Measurements from ENCODE around the gene EPB42.

The EPB42 gene

DNA sequence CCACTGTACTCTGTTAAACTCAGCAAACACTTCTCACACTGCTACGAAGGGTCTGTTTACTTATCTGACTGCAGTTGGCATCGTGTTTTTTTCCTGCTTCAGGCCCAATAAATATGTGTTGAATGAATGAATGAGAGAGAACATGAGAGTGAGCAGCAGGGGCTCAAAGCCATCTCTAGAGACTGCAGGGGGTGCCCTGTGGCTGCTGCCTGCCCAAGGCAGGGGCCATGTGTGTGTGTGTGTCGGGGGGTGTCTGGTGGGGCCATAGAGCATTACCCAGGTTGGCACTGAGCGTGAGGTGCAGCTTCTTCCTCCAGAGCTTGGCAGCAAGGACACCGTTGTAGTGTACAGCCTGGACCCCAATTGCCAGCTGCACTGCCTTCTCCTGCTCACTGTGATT, 14.8 kb downstream of the EPB42 start (continued):
- TF ChIP-seq, protein P1, sequence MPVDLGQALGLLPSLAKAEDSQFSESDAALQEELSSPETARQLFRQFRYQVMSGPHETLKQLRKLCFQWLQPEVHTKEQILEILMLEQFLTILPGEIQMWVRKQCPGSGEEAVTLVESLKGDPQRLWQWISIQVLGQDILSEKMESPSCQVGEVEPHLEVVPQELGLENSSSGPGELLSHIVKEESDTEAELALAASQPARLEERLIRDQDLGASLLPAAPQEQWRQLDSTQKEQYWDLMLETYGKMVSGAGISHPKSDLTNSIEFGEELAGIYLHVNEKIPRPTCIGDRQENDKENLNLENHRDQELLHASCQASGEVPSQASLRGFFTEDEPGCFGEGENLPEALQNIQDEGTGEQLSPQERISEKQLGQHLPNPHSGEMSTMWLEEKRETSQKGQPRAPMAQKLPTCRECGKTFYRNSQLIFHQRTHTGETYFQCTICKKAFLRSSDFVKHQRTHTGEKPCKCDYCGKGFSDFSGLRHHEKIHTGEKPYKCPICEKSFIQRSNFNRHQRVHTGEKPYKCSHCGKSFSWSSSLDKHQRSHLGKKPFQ (tag by site-specific recombination; IDR thresholded peaks at IDR 0.05) = no peak
- TF ChIP-seq ZNF549 (tag by site-specific recombination; IDR thresholded peaks at IDR 0.05) (no peak), FEZF1 (tag by site-specific recombination; IDR thresholded peaks at IDR 0.05) (no peak), ZNF548 (tag by site-specific recombination; IDR thresholded peaks at IDR 0.05) (no peak)

DNA sequence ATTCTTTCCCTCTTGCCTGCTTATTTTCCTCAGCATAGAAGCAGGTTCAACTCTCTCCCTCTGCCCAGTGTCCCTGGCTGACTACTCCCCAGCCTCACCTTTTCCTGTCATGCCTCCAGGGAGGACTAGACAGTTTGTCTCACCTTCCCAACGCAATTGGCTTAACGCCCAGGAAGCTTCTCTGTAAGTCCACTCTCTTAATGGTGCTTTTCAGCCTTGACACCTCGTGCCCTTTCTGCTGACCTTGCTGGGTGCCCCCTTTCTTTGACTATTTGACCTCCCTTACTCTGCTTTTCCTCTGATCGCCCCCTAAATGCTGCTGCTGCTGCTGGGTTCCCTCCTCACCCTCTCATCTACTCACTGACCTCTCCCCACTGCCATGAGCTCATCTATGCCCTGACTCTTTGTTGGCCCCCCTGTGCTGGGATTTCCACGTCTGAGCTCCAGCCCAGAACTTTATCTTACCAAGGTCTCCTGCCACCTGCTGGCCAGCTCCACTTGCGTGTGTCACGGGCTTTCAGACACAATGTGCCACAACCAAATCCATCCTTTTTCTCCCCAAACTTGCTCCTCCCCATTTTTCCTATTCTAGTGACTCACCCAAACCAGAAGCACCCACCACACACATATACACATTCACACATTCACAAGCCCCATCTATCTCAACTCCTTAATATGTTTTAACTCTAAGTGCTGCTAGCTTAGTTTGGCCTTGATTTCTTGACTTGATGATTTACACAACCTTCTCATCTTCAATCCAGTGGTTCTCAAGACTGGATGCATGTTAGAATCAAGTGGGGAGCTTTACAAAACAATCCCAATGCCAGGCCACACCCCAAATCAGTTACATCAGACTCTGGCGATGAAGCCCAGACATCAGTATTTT, 16.6 kb downstream of the EPB42 start:
- Histone ChIP-seq H3K27ac (ENCODE audit: extremely low read depth, low read depth, low read length) (no peak overlapping the region), H3K4me1 (ENCODE audit: control insufficient read depth, insufficient read depth, low read length) (no peaks in the 10 kb centered on the region), H3K4me3 (ENCODE audit: low read depth, low read length) (no peak overlapping the region), H3K36me3 (ENCODE audit: control insufficient read depth in 2 of 2, insufficient read depth in 1 of 2, low read length in 2 of 2) (no peaks in the 10 kb centered on the region), H3K9me3 (ENCODE audit: control insufficient read depth, insufficient read depth, low read depth, low read length) (no peaks in the 10 kb centered on the region)
- POLR2A ChIA-PET = no interaction called here
- CTCF ChIA-PET = interaction anchor here (0.6 to 3.4 kb wide), 27 partner anchors 9 to 797 kb away, joined by 3 to 38 read pairs (median 4); partner anchors contain the start of genes EPB42 and TGM5
- TF ChIP-seq ZNF2 (tag by site-specific recombination; IDR thresholded peaks at IDR 0.05) = no peak
- TF ChIP-seq ZNF302 (tag by site-specific recombination; IDR thresholded peaks at IDR 0.05; ENCODE audit: low read depth) = no peak
- no peak for TF ChIP-seq ZNF585B (tag by site-specific recombination; IDR thresholded peaks at IDR 0.05)
- TF ChIP-seq ZNF169 (tag by site-specific recombination; IDR thresholded peaks at IDR 0.05) = 0 out of 2 replicates have a peak, but pooled peaks have one; percentile 40
- TF ChIP-seq ZNF501 (tag by site-specific recombination; IDR thresholded peaks at IDR 0.05) = no peak
- TF ChIP-seq KLF7 (tag by site-specific recombination; IDR thresholded peaks at IDR 0.05; ENCODE audit: borderline replicate concordance) = no peak
- TF ChIP-seq, protein P1 (tag by site-specific recombination; IDR thresholded peaks at IDR 0.05) = no peak
- no peak for TF ChIP-seq ZNF366 (tag by site-specific recombination; conservative IDR thresholded peaks at IDR 0.05)
- TF ChIP-seq, protein P2, sequence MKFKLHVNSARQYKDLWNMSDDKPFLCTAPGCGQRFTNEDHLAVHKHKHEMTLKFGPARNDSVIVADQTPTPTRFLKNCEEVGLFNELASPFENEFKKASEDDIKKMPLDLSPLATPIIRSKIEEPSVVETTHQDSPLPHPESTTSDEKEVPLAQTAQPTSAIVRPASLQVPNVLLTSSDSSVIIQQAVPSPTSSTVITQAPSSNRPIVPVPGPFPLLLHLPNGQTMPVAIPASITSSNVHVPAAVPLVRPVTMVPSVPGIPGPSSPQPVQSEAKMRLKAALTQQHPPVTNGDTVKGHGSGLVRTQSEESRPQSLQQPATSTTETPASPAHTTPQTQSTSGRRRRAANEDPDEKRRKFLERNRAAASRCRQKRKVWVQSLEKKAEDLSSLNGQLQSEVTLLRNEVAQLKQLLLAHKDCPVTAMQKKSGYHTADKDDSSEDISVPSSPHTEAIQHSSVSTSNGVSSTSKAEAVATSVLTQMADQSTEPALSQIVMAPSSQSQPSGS (tag by site-specific recombination; IDR thresholded peaks at IDR 0.05; ENCODE audit: low read depth) = no peak
- TF ChIP-seq, protein P3, sequence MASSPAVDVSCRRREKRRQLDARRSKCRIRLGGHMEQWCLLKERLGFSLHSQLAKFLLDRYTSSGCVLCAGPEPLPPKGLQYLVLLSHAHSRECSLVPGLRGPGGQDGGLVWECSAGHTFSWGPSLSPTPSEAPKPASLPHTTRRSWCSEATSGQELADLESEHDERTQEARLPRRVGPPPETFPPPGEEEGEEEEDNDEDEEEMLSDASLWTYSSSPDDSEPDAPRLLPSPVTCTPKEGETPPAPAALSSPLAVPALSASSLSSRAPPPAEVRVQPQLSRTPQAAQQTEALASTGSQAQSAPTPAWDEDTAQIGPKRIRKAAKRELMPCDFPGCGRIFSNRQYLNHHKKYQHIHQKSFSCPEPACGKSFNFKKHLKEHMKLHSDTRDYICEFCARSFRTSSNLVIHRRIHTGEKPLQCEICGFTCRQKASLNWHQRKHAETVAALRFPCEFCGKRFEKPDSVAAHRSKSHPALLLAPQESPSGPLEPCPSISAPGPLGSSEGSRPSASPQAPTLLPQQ (tag by site-specific recombination; IDR thresholded peaks at IDR 0.05) = 0 out of 2 replicates have a peak, but pooled peaks have one; percentile 18
- TF ChIP-seq GLIS1 (tag by site-specific recombination; IDR thresholded peaks at IDR 0.05) = peak; percentile 46; the same call in 1 of the 2 replicates
- peak; percentile 30; the same call in 1 of the 2 replicates for TF ChIP-seq GLIS2 (tag by site-specific recombination; IDR thresholded peaks at IDR 0.05)
- no peak for TF ChIP-seq ZNF155 (tag by site-specific recombination; IDR thresholded peaks at IDR 0.05)
- TF ChIP-seq ZNF791 (tag by site-specific recombination; IDR thresholded peaks at IDR 0.05) = no peak
- TF ChIP-seq KLF9 (tag by site-specific recombination; IDR thresholded peaks at IDR 0.05; ENCODE audit: low read depth) = no peak
- TF ChIP-seq ZNF112 (tag by site-specific recombination; IDR thresholded peaks at IDR 0.05) = no peak
- TF ChIP-seq ZIC2 (tag by site-specific recombination; IDR thresholded peaks at IDR 0.05) = no peak
- TF ChIP-seq, protein P4, sequence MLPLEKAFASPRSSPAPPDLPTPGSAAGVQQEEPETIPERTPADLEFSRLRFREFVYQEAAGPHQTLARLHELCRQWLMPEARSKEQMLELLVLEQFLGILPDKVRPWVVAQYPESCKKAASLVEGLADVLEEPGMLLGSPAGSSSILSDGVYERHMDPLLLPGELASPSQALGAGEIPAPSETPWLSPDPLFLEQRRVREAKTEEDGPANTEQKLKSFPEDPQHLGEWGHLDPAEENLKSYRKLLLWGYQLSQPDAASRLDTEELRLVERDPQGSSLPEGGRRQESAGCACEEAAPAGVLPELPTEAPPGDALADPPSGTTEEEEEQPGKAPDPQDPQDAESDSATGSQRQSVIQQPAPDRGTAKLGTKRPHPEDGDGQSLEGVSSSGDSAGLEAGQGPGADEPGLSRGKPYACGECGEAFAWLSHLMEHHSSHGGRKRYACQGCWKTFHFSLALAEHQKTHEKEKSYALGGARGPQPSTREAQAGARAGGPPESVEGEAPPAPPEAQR (tag by site-specific recombination; IDR thresholded peaks at IDR 0.05) = no peak
- TF ChIP-seq, protein P5, sequence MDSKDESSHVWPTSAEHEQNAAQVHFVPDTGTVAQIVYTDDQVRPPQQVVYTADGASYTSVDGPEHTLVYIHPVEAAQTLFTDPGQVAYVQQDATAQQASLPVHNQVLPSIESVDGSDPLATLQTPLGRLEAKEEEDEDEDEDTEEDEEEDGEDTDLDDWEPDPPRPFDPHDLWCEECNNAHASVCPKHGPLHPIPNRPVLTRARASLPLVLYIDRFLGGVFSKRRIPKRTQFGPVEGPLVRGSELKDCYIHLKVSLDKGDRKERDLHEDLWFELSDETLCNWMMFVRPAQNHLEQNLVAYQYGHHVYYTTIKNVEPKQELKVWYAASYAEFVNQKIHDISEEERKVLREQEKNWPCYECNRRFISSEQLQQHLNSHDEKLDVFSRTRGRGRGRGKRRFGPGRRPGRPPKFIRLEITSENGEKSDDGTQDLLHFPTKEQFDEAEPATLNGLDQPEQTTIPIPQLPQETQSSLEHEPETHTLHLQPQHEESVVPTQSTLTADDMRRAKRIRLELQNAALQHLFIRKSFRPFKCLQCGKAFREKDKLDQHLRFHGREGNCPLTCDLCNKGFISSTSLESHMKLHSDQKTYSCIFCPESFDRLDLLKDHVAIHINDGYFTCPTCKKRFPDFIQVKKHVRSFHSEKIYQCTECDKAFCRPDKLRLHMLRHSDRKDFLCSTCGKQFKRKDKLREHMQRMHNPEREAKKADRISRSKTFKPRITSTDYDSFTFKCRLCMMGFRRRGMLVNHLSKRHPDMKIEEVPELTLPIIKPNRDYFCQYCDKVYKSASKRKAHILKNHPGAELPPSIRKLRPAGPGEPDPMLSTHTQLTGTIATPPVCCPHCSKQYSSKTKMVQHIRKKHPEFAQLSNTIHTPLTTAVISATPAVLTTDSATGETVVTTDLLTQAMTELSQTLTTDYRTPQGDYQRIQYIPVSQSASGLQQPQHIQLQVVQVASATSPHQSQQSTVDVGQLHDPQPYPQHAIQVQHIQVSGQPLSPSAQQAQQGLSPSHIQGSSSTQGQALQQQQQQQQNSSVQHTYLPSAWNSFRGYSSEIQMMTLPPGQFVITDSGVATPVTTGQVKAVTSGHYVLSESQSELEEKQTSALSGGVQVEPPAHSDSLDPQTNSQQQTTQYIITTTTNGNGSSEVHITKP (tag by site-specific recombination; IDR thresholded peaks at IDR 0.05) = peak; percentile 39
- TF ChIP-seq ZBTB17 (tag by site-specific recombination; IDR thresholded peaks at IDR 0.05) = 0 out of 2 replicates have a peak, but pooled peaks have one; percentile 38
- TF ChIP-seq ZNF211 (tag by site-specific recombination; IDR thresholded peaks at IDR 0.05; ENCODE audit: low read depth) = no peak
